ENCODE results near the gene ESYT3. TPM values are rescaled to one million over a fixed set of nuclear protein-coding genes. Genes with fewer than 3 reads are reported as not detected.

ESYT3 gene
- total RNA-seq, 2 experiments from 2014 or later, result not detected

GRCh38 chr3:138449490-138449889 is 15.1 kb downstream of the ESYT3 start:
- H3K4me3 ChIP-seq (ENCODE audit: low read depth, low read length, poor library complexity, severe bottlenecking), result no peak overlapping the region
- intact Hi-C loops (cut with micrococcal nuclease; ENCODE audit: unreplicated experiment), result no loop called here
- ChIA-PET CTCF (ENCODE audit: unreplicated experiment) (no interaction called here), POLR2A (no interaction called here)
- H3K36me3 ChIP-seq (ENCODE audit: insufficient read depth, low read length), result no peaks in the 10 kb centered on the region
- no peaks in the 10 kb centered on the region for H3K9me2 ChIP-seq (ENCODE audit: insufficient read depth, low read length)
- BruUV-seq (replicated peaks), result no TSS peak
- no peaks in the 10 kb centered on the region for H3K4me1 ChIP-seq (ENCODE audit: insufficient read depth, low read length, poor library complexity, severe bottlenecking)
- H2AFZ ChIP-seq (ENCODE audit: low read length), result no peak overlapping the region
- DNase-seq (ENCODE audit: low spot score), result no peak
- TF ChIP-seq CTCF (conservative IDR thresholded peaks at IDR 0.05; ENCODE audit: low read length) (no peak), EZH2phosphoT487 (IDR thresholded peaks at IDR 0.05; ENCODE audit: borderline replicate concordance, low read depth, low read length) (no peak)
- H3K79me2 ChIP-seq (ENCODE audit: insufficient read depth, low read depth, low read length), result no peaks in the 10 kb centered on the region
- no peak overlapping the region for H3K4me2 ChIP-seq (ENCODE audit: low read length)
- H3K9me3 ChIP-seq (ENCODE audit: low read length), result no peaks in the 10 kb centered on the region
- no peak overlapping the region for H3K27ac ChIP-seq (ENCODE audit: low read depth, low read length, poor library complexity, severe bottlenecking)
- H4K20me1 ChIP-seq (ENCODE audit: insufficient read depth, low read length), result no peaks in the 10 kb centered on the region

GRCh38 chr3:138450181-138450580 is 15.8 kb downstream of the ESYT3 start:
- BruUV-seq (replicated peaks), result no TSS peak
- Histone ChIP-seq H2AFZ (ENCODE audit: low read length) (no peak overlapping the region), H3K4me1 (ENCODE audit: insufficient read depth, low read length, poor library complexity, severe bottlenecking) (no peaks in the 10 kb centered on the region), H4K20me1 (ENCODE audit: insufficient read depth, low read length) (no peaks in the 10 kb centered on the region), H3K9me3 (ENCODE audit: low read length) (no peaks in the 10 kb centered on the region), H3K4me3 (ENCODE audit: low read depth, low read length, poor library complexity, severe bottlenecking) (no peak overlapping the region), H3K79me2 (ENCODE audit: insufficient read depth, low read depth, low read length) (no peaks in the 10 kb centered on the region), H3K4me2 (ENCODE audit: low read length) (no peak overlapping the region), H3K27ac (ENCODE audit: low read depth, low read length, poor library complexity, severe bottlenecking) (no peak overlapping the region), H3K9me2 (ENCODE audit: insufficient read depth, low read length) (no peaks in the 10 kb centered on the region), H3K36me3 (ENCODE audit: insufficient read depth, low read length) (no peaks in the 10 kb centered on the region)
- CTCF ChIA-PET (ENCODE audit: unreplicated experiment), result no interaction called here
- intact Hi-C loops (cut with micrococcal nuclease; ENCODE audit: unreplicated experiment), result no loop called here
- POLR2A ChIA-PET, result no interaction called here
- no peak for DNase-seq (ENCODE audit: low spot score)
- no peak for TF ChIP-seq CTCF (conservative IDR thresholded peaks at IDR 0.05; ENCODE audit: low read length)
- TF ChIP-seq EZH2phosphoT487 (IDR thresholded peaks at IDR 0.05; ENCODE audit: borderline replicate concordance, low read depth, low read length), result no peak

GRCh38 chr3:138450704-138451424 is 16.4 kb downstream of the ESYT3 start:
- intact Hi-C loops (cut with micrococcal nuclease; ENCODE audit: unreplicated experiment), result no loop called here

More at GRCh38 chr3:138450704-138451424, 16.4 kb downstream of the ESYT3 start:
- H3K9me2 ChIP-seq (ENCODE audit: insufficient read depth, low read length), result no peaks in the 10 kb centered on the region
- H3K27ac ChIP-seq (ENCODE audit: low read depth, low read length, poor library complexity, severe bottlenecking), result no peak overlapping the region
- no peaks in the 10 kb centered on the region for H3K4me1 ChIP-seq (ENCODE audit: insufficient read depth, low read length, poor library complexity, severe bottlenecking)
- TF ChIP-seq CTCF (conservative IDR thresholded peaks at IDR 0.05; ENCODE audit: low read length) (no peak), EZH2phosphoT487 (IDR thresholded peaks at IDR 0.05; ENCODE audit: borderline replicate concordance, low read depth, low read length) (no peak)
- no peak overlapping the region for H3K4me2 ChIP-seq (ENCODE audit: low read length)
- H3K36me3 ChIP-seq (ENCODE audit: insufficient read depth, low read length), result no peaks in the 10 kb centered on the region
- BruUV-seq (replicated peaks), result no TSS peak
- no peak overlapping the region for H2AFZ ChIP-seq (ENCODE audit: low read length)
- H3K9me3 ChIP-seq (ENCODE audit: low read length), result no peaks in the 10 kb centered on the region
- DNase-seq (ENCODE audit: low spot score), result no peak
- H3K4me3 ChIP-seq (ENCODE audit: low read depth, low read length, poor library complexity, severe bottlenecking), result no peak overlapping the region
- ChIA-PET CTCF (ENCODE audit: unreplicated experiment) (no interaction called here), POLR2A (interaction anchor here (0.6 kb wide), 2 partner anchors 29 to 430 kb away, joined by 3 to 4 read pairs; no protein-coding TSS in a partner anchor)
- H3K79me2 ChIP-seq (ENCODE audit: insufficient read depth, low read depth, low read length), result no peaks in the 10 kb centered on the region
- no peaks in the 10 kb centered on the region for H4K20me1 ChIP-seq (ENCODE audit: insufficient read depth, low read length)

All from OCI-LY7 (cell line).